ENCODE results near the gene USP47. TPM values are rescaled to one million over a fixed set of nuclear protein-coding genes. Genes with fewer than 3 reads are reported as not detected.

Gene USP47
- polyA plus RNA-seq, 1 donor from 2014 or later: 92.6 TPM

GRCh38 chr11:11966354-11966741 is 124.6 kb downstream of the USP47 start:
- no peak overlapping the region for H3K4me3 ChIP-seq (ENCODE audit: low read length)
- no peaks in the 10 kb centered on the region for H3K36me3 ChIP-seq (ENCODE audit: insufficient read depth, low read length)
- no peaks in the 10 kb centered on the region for H3K79me2 ChIP-seq (replicated peaks; ENCODE audit: insufficient read depth, low read length)
- no peaks in the 10 kb centered on the region for H4K20me1 ChIP-seq (ENCODE audit: insufficient read depth)
- H2AFZ ChIP-seq (ENCODE audit: low read depth, low read length): no peak overlapping the region
- no peak overlapping the region for H3K9ac ChIP-seq (ENCODE audit: low read length)
- H3F3A ChIP-seq (ENCODE audit: insufficient read depth, low read length, poor library complexity, severe bottlenecking): no peaks in the 10 kb centered on the region
- no peaks in the 10 kb centered on the region for H3K27me3 ChIP-seq (ENCODE audit: insufficient read depth, low read depth, low read length)
- no peaks in the 10 kb centered on the region for H3K9me2 ChIP-seq (ENCODE audit: insufficient read depth, low read length)
- H3K4me2 ChIP-seq (ENCODE audit: low read length): no peak overlapping the region
- TF ChIP-seq MXI1 (conservative IDR thresholded peaks at IDR 0.05; ENCODE audit: poor library complexity, severe bottlenecking) (no peak), EZH2 (IDR thresholded peaks at IDR 0.05; ENCODE audit: borderline replicate concordance, insufficient read depth, low read length, poor library complexity, severe bottlenecking) (no peak), CTCF (IDR thresholded peaks at IDR 0.05; ENCODE audit: poor library complexity, severe bottlenecking) (no peak), RAD21 (conservative IDR thresholded peaks at IDR 0.05) (no peak)
- no peaks in the 10 kb centered on the region for H3K9me3 ChIP-seq (ENCODE audit: low read length)
- no peak overlapping the region for H3K27ac ChIP-seq (ENCODE audit: low read length)

GRCh38 chr11:11966826-11967668 is 125.3 kb downstream of the USP47 start:
- TF ChIP-seq MXI1 (conservative IDR thresholded peaks at IDR 0.05; ENCODE audit: poor library complexity, severe bottlenecking) (no peak), CTCF (IDR thresholded peaks at IDR 0.05; ENCODE audit: poor library complexity, severe bottlenecking) (peak; percentile 52), RAD21 (conservative IDR thresholded peaks at IDR 0.05) (no peak)
- Histone ChIP-seq H3K27me3 (ENCODE audit: insufficient read depth, low read depth, low read length) (no peaks in the 10 kb centered on the region), H3K4me2 (ENCODE audit: low read length) (no peak overlapping the region), H2AFZ (ENCODE audit: low read depth, low read length) (no peak overlapping the region), H3F3A (ENCODE audit: insufficient read depth, low read length, poor library complexity, severe bottlenecking) (no peaks in the 10 kb centered on the region), H3K27ac (ENCODE audit: low read length) (no peak overlapping the region), H3K9ac (ENCODE audit: low read length) (no peak overlapping the region), H3K9me2 (ENCODE audit: insufficient read depth, low read length) (no peaks in the 10 kb centered on the region), H3K4me3 (ENCODE audit: low read length) (no peak overlapping the region), H3K36me3 (ENCODE audit: insufficient read depth, low read length) (no peaks in the 10 kb centered on the region), H3K79me2 (replicated peaks; ENCODE audit: insufficient read depth, low read length) (no peaks in the 10 kb centered on the region), H3K9me3 (ENCODE audit: low read length) (no peaks in the 10 kb centered on the region), H4K20me1 (ENCODE audit: insufficient read depth) (no peaks in the 10 kb centered on the region)

GRCh38 chr11:11967669-11968510 is 126.1 kb downstream of the USP47 start:
- H3K9ac ChIP-seq (ENCODE audit: low read length): no peak overlapping the region

More at GRCh38 chr11:11967669-11968510, 126.1 kb downstream of the USP47 start:
- Histone ChIP-seq H3K27me3 (ENCODE audit: insufficient read depth, low read depth, low read length) (no peaks in the 10 kb centered on the region), H3K4me3 (ENCODE audit: low read length) (no peak overlapping the region), H3K36me3 (ENCODE audit: insufficient read depth, low read length) (no peaks in the 10 kb centered on the region), H3K9me3 (ENCODE audit: low read length) (no peaks in the 10 kb centered on the region), H3K79me2 (replicated peaks; ENCODE audit: insufficient read depth, low read length) (no peaks in the 10 kb centered on the region), H3F3A (ENCODE audit: insufficient read depth, low read length, poor library complexity, severe bottlenecking) (no peaks in the 10 kb centered on the region), H4K20me1 (ENCODE audit: insufficient read depth) (no peaks in the 10 kb centered on the region), H2AFZ (ENCODE audit: low read depth, low read length) (no peak overlapping the region), H3K9me2 (ENCODE audit: insufficient read depth, low read length) (no peaks in the 10 kb centered on the region), H3K4me2 (ENCODE audit: low read length) (no peak overlapping the region), H3K27ac (ENCODE audit: low read length) (no peak overlapping the region)
- TF ChIP-seq TAF1 (IDR thresholded peaks at IDR 0.05; ENCODE audit: low read depth) (no peak), RAD21 (conservative IDR thresholded peaks at IDR 0.05) (no peak), EZH2 (IDR thresholded peaks at IDR 0.05; ENCODE audit: borderline replicate concordance, insufficient read depth, low read length, poor library complexity, severe bottlenecking) (no peak), POLR2AphosphoS5 (IDR thresholded peaks at IDR 0.05) (no peak), MXI1 (conservative IDR thresholded peaks at IDR 0.05; ENCODE audit: poor library complexity, severe bottlenecking) (no peak), SMC3 (conservative IDR thresholded peaks at IDR 0.05; ENCODE audit: poor library complexity) (no peak)
